Activated naive CD8-positive, alpha-beta T cell treated with anti-CD3 and anti-CD28 coated beads, Interleukin-2, amount 50 U/mL, for 16 hours (primary cell): Measurements from ENCODE around the gene PDGFD.

ENCODE experiments used
- DNase-seq: peaks from one replicate; pipeline ENCODE4 v3.0.0-alpha.2; 2020; ENCODE audit warnings: low read depth, low spot score

Gene PDGFD

GRCh38 chr11:104164028-104164520 is at the start of gene PDGFD:
PDGFD (minus strand) TSS chr11:104164147.
- no peak for DNase-seq

GRCh38 chr11:104206936-104207335 is 43.0 kb upstream of the PDGFD start:
- no peak for DNase-seq

GRCh38 chr11:104205838-104206237 is 41.9 kb upstream of the PDGFD start:
- no peak for DNase-seq

- DNase-seq, result no peak
Measured at GRCh38 chr11:104200688-104201087, 36.7 kb upstream of the PDGFD start.

GRCh38 chr11:104199053-104199452 is 35.1 kb upstream of the PDGFD start:
- DNase-seq, result no peak

GRCh38 chr11:104198576-104198975 is 34.6 kb upstream of the PDGFD start:
- no peak for DNase-seq

- DNase-seq, result no peak
Measured at GRCh38 chr11:104191124-104191523, 27.2 kb upstream of the PDGFD start.

GRCh38 chr11:104183593-104183992 is 19.6 kb upstream of the PDGFD start:
- DNase-seq, result no peak

GRCh38 chr11:104175769-104176168 is 11.8 kb upstream of the PDGFD start:
- DNase-seq, result no peak

- no peak for DNase-seq
Measured at GRCh38 chr11:104169091-104169490, 5.1 kb upstream of the PDGFD start.

GRCh38 chr11:104165014-104165413 is 1.1 kb upstream of the PDGFD start:
- no peak for DNase-seq

GRCh38 chr11:104163100-104164027 is 583 bp downstream of the PDGFD start:
- DNase-seq, result no peak

GRCh38 chr11:104161751-104162450 is 2.0 kb downstream of the PDGFD start:
- no peak for DNase-seq

GRCh38 chr11:104159356-104159755 is 4.6 kb downstream of the PDGFD start:
- no peak for DNase-seq

GRCh38 chr11:104155375-104155774 is 8.6 kb downstream of the PDGFD start:
- no peak for DNase-seq

- no peak for DNase-seq
Measured at GRCh38 chr11:104154296-104154695, 9.7 kb downstream of the PDGFD start.

- DNase-seq, result no peak
Measured at GRCh38 chr11:104152941-104153505, 10.9 kb downstream of the PDGFD start.

GRCh38 chr11:104151404-104152204 is 12.3 kb downstream of the PDGFD start:
- no peak for DNase-seq

- no peak for DNase-seq
Measured at GRCh38 chr11:104148706-104149105, 15.2 kb downstream of the PDGFD start.

- DNase-seq, result no peak
Measured at GRCh38 chr11:104148074-104148473, 15.9 kb downstream of the PDGFD start.

GRCh38 chr11:104146943-104147342 is 17.0 kb downstream of the PDGFD start:
- no peak for DNase-seq
